HG03196 (cell line): ENCODE measurements around the gene INA.
"Not testable (repeated sequence)": the region's sequence is repeated elsewhere in the genome, so short reads cannot be mapped to it uniquely, and the experiment has no call there.

Source experiments
- ATAC-seq: cut with Tn5 transposase; IDR thresholded peaks from one replicate; pipeline ENCODE4 v1.9.1; 2021; ENCODE audit not compliant: unreplicated experiment

INA gene

DNA sequence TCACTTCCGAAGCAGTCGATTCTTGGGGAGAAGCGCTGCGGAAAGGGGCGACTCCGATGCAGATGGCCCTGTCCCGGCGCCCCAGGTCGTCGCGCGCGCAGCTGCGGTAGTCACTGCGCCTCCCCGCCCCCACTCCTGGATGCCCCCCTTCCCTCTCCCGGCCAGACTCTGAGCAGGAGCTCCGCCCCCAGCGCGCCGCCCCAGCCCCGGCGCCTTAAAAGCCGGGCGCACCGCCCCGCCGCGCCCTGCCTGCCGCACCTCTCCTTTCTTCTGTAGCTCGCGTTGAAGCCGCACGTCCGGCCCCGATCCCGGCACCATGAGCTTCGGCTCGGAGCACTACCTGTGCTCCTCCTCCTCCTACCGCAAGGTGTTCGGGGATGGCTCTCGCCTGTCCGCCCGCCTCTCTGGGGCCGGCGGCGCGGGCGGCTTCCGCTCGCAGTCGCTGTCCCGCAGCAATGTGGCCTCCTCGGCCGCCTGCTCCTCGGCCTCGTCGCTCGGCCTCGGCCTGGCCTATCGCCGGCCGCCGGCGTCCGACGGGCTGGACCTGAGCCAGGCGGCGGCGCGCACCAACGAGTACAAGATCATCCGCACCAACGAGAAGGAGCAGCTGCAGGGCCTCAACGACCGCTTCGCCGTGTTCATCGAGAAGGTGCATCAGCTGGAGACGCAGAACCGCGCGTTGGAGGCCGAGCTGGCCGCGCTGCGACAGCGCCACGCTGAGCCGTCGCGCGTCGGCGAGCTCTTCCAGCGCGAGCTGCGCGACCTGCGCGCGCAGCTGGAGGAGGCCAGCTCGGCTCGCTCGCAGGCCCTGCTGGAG is at the start of gene INA:
INA (plus strand) TSS at position 243 of the 817 bp plus-strand sequence; CDS start at position 317, 74 bp downstream.
- no peak for ATAC-seq

DNA sequence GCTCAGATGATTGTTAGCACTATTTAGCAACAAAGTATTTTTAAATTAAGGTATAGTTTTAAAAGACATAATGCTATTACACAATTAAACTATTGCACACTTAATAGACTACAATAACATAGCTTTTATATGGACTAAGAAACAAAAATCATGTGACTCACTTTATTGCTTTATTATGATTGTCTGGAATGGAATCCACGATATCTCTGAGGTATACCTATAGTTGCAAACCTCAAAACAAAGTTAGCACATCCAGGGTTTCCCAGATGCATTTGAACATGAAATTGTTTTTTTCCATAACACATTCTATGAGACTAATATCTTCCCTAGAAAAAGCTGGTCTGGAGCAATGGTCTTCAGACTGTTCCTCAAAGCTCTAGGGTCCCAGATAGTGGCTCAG is 49.5 kb upstream of the INA start:
- no peak for ATAC-seq

DNA sequence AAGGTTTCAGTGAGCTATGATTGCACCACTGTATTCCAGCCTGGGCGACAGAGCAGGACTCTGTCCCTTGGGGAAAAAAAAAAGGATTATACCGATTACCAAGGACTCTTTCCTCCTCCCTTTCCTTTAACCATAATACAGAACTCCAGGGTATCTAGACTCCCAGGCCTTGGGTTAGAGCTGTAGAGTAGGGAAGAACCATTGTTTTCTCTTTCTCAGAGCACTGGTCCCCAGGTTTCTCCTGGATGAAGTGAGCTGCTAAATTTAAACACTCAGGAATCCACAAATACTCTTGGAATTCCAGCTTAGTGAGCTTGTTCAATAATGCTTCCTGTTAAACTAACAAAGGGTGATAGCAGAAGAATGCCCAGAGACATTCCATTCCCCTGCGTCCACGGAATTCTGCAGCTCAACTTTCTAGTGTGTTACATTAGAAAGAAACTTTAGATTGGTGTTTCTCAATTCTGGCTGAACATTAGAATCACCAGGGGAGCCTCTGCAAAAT is 45.8 kb upstream of the INA start:
- ATAC-seq = no peak

DNA sequence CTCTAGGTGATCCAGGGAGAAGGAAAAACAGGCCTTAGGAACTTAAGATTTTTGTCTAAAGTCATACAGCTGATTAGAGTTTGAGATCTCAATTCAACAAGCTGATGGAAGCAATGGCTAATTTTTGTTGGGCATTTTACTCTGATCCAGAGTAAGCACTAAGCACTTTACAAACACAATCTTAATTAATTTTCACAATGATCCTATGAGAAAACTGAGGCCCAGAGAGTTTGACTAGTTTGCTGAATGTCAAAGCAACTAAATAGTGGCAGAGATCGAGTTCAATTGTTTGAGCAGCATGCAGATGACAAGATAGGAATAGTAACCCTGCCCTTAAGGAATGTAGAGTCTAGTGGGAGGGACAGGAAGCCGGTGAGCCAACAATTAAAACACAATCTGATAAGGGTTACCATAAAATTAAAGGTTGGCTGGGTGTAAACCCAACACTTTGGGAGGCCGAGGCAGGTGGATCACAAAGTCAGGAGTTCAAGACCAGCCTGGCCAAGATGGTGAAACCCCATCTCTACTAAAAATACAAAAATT is 44.7 kb upstream of the INA start:
- no peak for ATAC-seq

DNA sequence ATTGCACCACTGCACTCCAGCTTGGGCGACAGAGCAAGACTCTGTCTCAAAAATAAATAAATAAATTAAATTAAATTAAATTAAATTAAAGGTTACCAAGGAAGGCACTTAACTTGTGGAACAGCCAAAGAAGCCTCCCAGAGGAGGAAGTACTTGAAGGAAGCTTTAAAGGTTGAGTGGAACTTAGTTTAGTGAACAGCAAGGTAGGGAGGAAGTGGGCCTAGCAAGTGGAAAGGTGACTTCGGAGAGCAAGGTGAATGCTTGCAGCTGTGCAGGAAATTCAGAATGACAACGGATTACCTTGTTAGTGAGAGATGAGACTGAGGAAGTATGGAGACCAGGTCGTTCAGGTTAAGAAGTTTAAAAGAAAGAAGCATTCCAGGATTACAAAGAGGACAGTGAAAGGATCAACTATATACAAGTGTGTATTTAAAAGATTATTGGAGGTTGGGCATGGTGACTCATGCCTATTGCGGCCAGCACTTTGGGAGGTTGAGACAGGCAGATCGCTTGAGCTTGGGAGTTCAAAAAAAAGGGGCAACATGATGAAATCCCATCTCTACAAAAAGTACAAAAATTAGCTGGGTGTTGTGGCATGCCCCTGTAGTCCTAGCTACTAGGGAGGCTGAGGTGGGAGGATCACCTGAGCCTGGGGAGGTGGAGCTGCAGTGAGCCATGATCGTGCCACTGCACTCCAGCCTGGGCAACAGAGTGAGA is 44.0 kb upstream of the INA start:
- no peak for ATAC-seq

DNA sequence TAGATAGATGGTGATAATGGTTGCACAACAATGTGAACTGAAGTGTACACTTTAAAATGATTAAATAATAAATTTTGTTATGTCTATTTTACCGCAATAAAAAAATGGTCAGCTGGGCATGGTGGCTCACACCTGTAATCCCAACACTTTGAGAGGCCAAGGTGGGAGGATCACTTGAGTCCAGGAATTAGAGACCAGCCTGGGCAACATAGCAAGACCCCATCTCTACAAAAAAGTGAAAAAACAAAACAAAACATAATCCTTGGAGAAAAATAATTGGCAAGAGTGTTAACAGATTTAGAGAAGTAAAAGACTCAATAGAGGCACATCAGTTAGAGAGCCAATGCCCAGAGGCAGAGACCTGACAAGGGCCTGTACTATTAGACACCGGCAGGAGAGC is 41.2 kb upstream of the INA start:
- ATAC-seq = no peak

DNA sequence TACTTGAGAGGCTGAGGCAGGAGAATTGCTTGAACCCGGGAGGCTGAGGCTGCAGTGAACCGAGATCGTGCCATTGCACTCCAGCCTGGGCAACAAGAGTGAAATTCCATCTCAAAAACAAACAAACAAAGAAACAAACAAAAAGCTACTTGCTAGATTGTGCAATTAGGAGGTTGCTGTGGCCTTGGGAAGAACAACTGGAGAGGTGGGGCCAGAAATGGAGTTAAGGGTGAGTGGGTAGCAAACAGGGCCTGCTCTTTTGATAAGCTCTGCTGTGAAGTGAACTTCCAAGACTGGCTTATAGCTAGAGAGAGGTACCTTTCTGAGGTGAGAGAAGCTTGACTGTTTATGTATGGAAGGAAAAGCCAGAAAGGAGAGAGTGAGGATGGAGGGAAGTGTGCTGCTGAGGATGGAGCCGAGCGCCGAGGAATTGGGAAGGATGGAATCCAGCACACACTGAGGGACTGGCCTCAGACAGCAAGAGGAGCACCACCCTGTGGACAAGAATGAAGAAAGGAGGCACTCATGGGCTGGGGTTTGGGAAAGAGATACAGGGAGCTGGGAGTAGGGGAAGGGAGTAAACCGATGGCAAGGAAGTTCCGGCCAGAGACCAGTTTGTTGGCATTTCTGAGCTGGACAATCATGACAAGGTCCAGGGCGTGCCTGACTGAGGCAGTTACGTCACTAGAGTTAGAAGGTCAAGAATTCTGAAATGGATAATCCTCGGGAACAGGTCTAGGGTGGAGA is 38.3 kb upstream of the INA start:
- ATAC-seq = no peak

DNA sequence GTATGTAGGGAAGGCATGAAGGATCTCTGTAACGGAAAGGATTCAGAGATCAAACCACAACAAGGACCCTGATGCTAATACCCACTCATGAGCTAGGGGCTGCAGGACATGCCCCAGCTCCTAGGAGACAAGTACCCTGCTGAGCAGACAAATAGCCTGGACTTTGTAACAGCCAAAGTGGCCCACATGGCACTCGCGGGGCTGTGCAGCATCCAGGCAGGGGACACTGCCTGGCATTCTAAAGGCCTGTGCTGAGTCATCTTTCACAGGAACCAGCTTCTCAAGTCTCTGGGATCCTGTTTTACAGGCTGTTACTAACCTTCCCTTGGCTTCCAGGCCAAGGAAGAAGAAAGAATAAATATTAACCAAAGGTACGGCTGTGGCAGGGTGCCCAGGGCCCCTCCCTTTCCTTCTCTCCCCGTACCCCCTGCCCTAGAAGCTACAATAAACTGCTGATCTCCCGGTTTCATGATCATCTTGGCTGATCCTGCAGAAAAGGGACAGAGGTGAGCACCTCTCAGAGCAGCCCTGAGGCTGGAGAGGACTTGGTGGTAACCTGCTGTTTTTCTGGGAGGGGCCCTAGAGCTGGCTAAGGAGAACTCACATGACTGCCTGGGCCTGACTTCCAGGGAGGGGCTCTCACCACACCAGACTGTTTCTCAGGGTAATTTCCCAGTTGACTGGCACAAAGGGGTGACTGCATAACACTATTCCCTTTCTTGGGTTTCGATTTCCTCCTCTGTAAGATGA is 35.5 kb upstream of the INA start:
- ATAC-seq = no peak

DNA sequence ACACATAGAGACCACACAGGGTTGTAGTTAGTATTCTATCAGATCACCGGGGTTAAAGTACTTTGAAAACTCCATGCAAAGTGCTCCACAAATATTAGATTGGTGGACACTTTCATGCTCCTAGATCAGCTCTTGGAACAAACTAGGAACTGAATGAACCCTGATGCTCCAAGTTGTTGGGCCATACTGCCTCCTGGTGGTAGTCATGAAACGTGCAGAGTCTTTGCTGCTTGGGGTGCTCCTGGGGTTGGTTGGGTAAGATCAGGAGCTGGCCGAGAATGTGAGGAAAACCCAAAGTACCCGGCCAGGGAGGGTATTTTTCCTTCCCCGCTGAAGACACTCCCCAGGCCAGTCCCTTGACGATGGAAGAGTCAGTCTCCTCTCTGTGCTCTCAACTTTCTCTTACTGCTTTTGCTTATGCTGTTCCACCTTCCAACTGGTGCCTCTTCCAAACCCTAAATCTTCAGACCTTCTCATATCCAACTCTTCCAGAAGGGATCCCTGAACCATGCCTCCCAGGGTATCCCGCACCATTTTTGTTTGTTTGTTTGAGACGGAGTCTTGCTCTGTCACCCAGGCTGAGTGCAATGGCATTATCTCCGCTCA is 32.2 kb upstream of the INA start:
- no peak for ATAC-seq

DNA sequence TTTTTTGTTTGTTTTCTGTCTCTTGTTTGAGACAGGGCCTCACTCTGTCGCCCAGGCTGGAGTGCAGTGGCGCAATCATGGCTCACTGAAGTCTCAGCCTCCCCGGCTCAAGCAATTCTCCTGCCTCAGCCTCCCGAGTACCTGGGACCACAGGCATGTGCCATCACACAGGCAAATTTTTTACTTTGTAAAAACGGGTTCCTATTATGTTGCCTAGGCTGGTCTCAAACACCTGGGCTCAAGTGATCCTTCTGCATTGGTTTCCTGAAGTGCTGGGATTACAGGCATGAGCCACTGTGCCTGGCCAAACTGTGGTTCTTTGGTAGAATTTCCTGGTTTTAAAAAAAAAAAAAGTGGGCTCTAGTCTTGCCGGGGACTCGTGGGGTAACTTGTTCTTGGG is 31.4 kb upstream of the INA start, which contains the start of gene RPEL1:
RPEL1 (plus strand) TSS at position 301 of the 400 bp plus-strand sequence. CDS start 110 bp downstream, outside the sequence.
- not testable (repeated sequence) for ATAC-seq

DNA sequence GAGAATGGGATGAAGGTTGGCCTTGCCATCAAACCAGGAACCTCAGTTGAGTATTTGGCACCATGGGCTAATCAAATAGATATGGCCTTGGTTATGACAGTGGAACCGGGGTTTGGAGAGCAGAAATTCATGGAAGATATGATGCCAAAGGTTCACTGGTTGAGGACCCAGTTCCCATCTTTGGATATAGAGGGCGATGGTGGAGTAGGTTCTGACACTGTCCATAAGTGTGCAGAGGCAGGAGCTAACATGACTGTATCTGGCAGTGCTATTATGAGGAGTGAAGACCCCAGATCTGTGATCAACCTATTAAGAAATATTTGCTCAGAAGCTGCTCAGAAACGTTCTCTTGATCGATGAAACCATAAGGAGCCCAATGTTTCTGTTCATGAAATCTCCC is 30.6 kb upstream of the INA start:
- ATAC-seq = no peak

DNA sequence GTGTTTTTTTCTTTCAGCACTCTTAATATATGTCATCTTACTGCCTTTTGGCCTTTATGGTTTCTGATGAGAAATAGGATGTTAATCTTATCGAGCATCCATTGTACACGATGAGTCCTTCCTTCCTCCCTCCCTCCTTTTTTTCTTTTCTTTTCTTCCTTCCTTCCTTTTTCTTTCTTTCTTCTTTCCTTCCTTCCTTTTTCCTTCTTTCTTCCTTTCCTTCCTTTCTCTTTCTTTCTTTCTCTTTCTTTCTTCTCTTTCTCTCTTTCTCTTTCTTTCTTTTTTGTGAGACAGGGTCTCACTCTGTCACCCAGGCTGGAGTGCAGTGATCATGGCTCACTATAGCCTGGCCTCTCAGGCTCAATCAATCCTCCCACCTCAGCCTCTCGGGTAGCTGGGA is 22.8 kb upstream of the INA start:
- ATAC-seq = no peak

DNA sequence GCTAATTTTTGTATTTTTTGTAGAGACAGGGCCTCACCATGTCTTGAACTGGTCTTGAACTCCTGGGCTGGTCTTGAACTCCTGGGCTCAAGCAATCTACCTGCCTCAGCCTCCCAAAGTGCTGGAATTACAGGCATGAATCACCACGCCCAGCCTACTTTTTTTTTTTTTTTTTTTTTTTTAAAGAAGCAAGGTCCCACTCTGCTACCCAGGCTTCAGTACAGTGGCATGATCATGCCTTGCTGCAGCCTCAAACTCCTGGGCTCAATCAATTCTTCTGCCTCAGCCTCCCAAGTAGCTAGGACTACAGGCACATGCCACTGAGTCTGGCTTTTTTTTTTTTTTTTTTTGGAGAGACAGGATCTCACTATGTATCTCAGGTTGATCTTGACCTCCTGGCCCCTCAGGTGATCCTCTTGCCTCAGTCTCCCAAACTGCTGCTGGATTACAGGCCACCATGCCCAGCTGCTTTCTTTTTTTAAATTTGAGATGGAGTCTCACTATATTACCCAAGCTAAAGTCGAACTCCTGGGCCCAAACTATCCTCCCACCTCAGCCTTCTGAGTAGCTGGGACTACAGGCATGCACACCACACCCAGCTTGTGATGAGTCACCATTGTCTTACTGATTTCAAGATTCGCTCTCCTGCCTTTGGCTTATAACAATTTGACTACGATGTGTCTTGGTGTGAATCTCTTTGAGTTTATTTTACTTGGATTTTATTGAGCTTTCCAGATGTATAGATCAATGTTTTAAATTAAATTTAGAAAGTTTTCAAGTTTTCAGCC is 22.2 kb upstream of the INA start:
- ATAC-seq = no peak

DNA sequence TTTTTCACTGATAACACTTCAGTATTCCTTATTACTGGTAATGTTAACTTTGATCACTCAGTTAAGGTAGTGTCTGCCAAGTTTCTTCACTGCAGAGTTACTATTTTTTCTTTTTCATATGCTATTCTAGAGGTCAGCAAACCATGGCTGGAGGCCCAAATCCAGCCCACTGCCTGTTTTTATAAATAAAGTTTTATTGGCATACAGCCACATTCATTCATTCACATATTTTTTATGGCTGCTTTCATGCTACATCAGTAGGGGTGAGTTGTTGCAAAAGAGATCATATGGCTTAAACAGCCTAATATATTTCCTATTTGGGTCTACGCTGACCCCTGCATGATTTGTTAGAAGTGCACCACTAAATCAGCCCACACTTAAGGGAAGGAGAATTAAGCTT is 20.3 kb upstream of the INA start:
- no peak for ATAC-seq

DNA sequence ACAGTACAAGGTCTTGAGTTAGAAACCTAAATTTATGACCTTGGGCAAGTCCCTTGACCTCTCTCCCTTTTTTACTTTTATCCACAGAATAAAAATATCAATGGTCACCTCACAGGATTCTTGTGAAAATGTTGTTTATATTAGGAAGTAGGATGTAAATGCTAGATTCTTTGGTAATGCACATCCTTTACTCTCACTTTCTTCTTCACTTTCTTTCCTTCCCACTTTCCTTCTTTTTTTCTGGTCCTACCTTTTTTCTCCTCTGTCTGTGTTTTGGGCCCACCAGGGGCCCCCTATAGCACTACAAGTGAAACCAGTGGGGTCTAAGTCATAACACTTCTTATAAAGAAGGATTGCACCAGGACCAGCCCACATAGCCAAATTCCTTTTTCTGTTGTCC is 19.1 kb upstream of the INA start:
- no peak for ATAC-seq

DNA sequence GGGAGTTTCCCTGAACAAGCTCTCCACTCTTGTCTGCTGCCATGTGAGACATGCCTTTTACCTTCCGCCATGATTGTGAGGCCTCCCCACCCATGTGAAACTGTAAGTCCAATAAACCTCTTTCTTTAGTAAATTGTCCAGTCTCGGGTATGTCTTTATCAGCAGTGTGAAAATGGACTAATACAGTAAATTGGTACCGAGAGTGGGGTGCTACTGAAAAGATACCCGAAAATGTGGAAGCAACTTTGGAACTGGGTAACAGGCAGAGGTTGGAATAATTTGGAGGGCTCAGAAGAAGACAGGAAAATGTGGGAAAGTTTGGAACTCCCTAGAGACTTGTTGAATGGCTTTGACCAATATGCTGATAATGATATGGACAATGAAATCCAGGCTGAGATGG is 18.0 kb upstream of the INA start:
- not testable (repeated sequence) for ATAC-seq

DNA sequence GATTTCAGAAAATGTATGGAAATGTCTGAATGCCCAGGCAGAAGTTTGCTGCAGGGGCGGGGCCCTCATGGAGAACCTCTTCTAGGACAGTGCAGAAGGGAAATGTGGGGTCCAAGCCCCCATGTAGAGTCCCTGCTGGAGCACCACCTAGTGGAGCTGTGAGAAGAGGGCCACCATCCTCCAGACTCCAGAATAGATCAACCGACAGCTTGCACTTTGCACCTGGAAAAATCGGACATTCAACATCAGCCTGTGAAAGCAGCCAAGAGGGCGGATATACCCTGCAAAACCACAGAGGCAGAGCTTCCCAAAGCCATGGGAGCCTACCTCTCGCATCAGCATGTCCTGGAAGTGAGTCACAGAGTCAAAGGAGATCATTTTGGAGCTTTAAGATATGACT is 16.9 kb upstream of the INA start:
- no peak for ATAC-seq

DNA sequence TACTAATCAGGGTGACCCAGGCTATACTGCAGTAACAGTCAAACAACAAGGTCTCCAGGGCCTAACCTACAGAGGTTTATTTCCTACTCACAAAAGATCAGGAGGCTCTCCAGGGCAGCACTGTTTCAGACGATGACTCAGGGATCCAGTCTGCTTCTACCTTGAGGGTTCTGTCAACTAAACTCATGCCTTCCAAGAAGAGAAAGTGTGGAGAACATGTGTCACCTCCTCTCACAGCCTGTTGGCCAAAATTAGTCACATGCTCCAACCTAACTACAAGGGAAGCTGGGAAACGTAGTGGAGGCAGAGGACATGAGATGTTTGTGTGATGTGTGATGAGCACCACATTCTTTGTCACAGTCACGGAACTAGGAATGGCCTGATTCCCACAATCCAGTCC is 14.7 kb upstream of the INA start:
- no peak for ATAC-seq

DNA sequence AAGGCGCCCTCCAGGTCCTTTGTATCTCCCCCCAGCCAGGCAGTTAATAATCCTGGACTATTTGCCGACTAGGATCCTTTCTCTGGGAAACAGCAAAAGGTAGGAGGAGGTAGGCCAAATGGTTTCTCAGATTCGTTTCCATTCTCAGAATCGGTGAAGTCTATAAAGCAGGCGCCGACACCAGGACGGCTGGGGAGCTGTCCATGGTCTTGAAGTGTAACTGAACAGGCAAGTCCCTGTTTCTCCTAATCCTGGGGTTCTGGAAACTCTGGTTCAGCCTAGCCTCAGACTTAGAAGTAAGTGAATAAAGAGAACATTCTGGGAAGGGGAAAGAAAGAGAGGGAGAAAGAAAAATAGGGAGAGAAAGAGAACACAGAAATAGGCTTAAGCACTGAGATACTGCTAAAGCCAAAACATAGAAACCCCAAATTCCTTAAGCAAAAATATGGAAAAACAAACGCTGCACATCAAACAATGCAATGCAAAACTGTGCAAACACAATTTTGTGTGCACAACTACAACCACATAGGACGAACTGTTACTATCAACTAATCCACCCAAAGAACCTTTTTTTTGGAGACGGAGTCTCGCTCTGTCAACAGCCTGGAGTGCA is 11.1 kb upstream of the INA start:
- no peak for ATAC-seq
